HG02642 (cell line): Measurements from ENCODE around the gene FSD1.
"Not testable (repeated sequence)": the region's sequence is repeated elsewhere in the genome, so short reads cannot be mapped to it uniquely, and the experiment has no call there.

Experiments used
- ATAC-seq: cut with Tn5 transposase; IDR thresholded peaks from one replicate; pipeline ENCODE4 v1.9.1; 2021; ENCODE audit warnings: mild to moderate bottlenecking; ENCODE audit not compliant: unreplicated experiment, poor library complexity

FSD1 gene

DNA sequence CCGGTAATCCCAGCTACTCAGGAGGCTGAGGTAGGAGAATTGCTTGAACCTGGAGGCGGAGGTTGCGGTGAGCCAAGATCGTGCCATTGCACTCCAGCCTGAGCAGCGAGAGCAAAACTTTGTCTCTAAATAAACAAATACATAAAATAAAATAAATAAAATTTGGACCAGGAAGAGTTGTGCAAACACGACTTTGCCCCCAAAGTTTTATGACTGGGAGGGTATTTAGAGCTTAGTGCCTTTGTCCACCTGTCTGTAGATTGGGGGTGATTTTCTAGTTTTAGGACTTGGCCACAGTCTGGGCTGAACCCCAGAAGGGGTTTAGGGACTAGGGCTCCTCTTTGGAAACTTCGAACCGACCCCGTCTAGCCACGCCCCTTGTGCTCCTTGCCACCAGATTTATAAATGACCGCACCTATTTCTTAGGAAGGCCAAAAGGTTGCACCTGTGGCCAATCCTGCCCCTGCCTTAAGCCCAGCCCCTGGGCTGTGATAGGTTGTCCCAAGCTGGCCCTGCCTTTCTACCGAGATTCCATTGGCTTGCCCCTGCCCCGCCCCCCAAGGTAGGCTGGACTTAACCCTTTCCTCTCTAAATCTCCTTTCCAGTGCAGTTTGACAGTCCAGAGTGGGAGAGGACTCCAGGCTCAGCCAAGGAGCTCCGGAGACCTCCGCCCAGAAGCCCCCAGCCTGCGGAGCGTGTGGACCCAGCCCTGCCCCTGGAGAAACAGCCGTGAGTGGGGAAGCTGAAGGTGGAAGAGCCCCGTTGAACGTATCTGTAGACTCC is 20.0 kb upstream of the FSD1 start:
- no peak for ATAC-seq

DNA sequence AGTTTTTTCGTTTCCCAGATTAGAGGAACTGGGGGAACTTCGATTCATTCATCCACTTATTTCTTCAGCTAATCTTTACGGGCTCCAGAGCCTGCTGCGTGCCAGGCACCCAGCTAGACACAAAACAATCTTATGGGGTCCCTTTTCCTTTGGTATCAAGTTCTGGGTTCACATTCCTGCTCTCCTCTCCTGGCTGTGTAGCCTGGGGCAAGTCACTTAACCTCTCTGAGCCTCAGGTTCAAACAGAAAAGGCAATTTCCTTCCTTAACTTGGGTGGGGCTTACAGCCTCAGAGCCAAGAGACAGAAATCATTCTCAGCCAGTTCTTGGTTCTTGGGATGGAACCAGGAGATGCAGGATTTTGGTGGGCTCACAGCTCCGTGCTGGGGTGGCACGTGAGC is 19.4 kb upstream of the FSD1 start:
- ATAC-seq: no peak

DNA sequence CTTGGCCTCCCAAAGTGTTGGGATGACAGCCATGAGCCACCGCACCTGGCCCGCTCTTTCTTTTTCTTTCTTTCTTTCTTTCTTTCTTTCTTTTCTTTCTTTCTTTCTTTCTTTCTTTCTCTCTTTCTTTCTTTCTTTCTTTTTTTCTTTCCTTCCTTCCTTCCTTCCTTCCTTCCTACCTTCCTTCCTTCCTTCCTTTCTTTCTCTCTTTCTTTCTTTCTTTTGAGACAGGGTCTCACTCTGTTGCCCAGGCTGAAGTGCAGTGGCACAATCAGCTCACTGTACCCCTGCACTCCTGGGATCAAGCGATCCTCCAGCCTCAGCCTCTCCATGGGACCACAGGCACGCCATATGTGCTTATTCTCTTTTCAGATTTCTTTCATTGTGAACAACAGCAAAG is 18.3 kb upstream of the FSD1 start:
- ATAC-seq: not testable (repeated sequence)

DNA sequence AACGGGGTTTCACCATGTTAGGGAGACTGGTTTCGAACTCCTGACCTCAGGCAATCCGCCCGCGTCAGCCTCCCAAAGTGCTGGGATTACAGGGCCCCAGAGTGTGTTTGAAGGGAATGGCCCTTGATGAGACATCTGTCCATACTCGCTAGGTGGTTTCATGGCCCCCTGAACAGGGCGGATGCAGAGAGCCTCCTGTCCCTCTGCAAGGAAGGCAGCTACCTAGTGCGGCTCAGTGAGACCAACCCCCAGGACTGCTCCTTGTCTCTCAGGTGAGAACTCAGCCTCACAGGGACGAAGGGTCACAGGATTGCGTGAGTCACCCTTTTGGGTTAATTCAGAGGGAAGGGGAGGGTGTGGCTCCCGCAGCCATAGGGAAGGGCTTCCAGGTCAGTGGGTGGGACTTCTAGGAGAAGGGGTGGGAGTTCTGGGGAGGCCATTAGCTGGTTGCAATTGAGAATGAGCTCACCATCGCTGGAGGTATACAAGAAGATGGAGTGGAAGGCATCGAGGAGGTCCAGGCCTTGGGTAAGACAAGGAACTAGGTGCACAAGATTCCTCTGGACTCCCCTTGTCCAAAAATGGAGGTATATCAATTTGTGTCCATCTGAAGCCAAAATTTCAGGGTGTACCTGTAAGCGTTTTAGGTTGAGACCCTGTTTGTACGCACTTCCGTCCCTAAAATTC is 16.2 kb upstream of the FSD1 start:
- no peak for ATAC-seq

DNA sequence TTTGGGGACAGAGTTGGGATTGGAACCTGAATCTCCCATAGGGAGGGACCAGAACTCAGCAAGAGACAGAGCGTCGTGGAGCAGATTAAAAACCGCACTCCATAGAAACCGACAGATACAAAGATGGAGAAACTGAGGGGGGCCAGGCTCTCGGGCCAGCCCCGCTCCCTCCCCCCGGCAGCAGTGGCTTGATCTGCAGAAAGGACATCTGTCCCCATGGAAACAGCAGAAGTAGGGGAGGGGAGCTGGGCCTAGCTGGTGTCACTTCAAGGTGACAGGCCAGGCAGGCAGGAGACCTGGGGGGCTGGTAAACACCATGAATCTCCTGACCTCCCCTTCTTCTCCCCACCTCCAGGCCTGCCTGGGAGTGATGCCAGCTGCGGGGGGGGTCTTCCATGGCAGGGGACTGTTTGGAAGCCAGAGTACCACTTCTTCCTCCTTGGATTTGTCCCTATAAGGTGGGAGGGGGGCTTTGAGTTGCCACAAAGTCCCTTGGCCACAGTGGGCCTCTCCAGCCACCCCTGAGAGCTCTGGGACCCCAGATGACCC is 13.1 kb upstream of the FSD1 start:
- ATAC-seq: no peak

DNA sequence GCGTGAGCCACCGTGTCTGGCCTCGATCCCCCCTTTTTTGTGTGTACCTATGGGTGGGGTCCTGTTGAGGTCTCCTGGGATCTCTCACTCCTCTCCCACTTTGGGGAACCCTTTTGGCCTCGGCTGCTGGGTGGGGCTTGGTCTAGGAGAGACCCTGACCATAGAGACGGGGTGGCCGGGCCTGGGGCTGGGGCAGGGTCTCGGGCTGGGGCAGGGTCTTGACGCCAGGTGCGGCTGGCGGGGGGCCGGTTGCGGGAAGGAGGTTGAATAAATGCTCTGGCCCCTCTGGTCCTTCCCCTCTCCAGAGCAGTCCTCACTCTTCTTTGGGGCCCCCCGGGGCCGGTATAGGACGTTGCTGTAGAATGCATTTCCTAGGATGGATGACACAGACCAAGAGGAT is 11.9 kb upstream of the FSD1 start:
- ATAC-seq: no peak

DNA sequence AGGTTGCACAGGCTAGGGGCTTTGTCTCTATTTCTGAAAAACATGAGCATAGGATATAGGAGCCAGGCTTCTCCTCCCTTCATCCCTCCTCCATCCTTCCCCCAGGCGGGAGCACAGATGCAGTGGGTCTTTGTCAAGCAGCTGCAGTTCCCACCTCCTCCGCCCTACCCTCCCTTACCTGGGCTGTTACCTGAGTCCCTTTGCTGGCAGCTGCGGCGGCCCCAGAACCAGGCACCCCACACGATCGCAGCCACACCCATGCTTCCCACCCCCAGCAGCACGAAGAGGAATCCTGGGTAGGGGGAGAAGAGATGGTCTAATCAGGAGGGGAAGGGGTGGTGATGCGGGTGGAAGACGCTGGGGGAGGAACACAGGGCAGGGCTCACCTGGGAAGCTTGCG is 10.0 kb upstream of the FSD1 start:
- ATAC-seq: no peak

DNA sequence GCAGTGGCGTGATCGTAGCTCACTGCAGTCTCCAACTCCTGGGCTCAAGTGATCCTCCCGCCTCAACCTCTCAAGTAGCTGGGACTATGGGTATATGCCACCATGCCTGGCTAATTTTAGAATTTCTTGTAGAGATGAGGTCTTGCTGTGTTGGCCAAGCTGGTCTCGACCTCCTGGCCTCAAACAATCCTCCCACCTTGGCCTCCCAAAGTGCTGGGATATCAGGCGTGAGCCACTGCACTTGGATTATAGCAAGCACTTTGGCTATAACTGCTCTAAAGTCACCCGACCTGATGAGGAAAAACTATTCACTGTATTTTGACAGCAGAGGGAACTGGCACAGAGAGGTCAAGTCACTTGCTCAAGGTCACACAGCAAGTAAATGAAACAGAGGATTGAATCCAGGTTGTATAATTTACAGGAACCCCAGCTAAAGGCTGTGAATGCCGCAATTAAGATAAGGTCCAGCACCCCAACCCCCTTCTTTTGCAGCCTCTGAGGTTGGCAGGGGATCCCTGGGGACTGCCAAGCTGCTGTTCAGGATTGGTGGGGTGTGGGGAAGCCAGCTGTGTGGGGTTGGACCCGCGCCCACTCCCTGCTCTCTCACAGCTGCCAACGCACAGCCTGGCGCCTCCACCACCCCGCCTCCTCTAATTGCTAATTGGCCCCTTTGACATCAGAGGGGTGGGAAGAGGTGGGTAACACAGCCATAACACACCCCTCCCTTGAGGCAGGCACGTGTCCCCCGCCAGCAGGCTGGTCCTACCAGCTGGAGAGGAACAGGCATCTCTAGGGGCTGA is 8.2 kb upstream of the FSD1 start:
- ATAC-seq: no peak

DNA sequence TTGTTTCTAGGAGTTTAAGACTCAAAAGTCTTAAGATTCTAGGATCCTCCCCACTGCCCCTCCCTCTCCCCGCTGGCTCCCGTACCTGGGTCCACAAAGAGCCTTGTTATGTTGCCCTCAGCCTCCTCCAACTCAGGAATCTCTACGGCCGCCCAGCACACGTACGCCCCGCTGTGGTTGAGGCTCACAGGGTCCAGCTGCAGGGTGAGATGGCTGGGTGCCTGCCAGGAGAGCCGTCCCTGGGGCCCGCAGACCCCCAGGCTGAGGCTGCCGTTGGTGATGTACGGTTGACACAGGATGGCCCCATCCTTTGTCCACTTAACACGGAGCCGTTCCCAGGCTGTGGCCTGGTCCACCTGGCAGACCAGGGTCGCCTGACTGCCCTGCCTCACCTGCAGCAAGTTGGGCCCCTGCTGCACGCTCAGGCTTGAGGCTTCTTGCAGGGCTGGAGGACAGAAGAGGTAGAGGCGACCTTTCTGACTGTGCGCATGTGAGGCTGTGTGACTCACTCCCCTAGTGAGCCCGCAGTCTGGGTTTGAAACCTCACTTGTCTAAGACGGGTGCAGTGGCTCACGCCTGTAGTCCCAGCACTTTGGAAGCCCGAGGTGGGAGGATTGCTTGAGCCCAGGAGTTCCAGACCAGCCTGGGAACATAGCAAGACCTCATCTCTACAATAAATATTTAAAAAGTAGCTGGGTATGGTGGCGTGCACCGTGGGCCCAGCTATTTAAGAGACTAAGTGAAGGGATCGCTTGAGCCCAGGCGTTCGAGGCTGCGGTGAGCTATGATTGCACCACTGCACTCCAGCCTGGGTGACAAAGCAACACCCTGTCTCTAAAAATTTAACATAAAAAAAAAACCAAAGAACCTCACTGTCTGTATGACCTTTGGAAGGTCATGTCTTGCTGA is 6.2 kb upstream of the FSD1 start:
- ATAC-seq: no peak

DNA sequence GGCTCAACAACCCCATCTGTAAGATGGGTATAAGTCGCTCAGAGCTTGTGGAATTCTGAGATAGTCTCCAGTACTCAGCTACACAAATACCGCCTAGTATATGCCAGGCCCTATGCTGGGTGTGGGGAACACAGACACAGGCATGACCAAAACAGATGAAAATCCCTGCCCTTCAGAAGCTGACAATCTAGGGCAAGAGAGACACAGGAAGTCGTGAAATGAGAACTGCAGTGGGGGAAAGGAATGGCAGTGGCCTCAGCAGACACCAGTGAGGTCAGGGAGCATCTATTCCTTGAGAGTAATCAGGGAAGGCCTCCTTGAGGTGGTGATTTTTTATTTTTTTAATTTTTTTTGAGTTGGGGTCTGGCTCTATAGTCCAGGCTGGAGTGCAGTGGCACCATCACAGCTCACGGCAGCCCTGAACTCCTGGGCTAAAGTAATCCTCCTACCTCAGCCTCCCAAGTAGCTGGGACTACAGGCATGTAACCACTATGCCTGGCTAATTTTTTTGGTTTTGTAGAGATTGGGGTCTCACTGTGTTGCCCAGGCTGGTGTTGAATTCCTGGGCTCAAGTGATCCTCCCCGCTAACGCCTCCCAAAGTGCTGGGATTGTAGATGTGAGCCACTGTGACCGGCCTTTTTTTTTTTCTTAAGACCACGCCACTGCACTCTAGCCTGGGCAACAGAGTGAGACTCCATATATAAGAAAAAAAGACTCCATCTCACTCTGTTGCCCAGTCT is 5.4 kb upstream of the FSD1 start:
- no peak for ATAC-seq

DNA sequence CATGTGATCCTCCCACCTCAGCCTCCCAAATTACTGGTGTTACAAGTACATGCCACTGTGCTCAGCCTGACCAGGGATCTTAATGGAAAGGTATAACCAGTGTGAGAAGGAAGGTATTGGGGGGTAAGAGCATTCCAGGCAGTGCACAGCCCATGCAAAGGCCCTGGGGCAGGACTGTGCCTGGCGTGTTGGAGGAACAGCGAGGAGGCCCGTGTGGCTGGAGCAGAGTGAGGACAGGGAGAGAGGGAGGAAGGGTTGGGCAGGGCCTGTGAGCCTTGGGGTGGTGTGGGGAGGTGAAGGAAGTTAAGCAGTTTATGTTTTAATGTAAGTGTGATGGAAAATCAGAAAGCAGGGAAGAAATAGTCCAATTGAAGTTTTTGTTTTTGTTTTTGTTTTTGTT is 3.8 kb upstream of the FSD1 start:
- ATAC-seq: no peak

DNA sequence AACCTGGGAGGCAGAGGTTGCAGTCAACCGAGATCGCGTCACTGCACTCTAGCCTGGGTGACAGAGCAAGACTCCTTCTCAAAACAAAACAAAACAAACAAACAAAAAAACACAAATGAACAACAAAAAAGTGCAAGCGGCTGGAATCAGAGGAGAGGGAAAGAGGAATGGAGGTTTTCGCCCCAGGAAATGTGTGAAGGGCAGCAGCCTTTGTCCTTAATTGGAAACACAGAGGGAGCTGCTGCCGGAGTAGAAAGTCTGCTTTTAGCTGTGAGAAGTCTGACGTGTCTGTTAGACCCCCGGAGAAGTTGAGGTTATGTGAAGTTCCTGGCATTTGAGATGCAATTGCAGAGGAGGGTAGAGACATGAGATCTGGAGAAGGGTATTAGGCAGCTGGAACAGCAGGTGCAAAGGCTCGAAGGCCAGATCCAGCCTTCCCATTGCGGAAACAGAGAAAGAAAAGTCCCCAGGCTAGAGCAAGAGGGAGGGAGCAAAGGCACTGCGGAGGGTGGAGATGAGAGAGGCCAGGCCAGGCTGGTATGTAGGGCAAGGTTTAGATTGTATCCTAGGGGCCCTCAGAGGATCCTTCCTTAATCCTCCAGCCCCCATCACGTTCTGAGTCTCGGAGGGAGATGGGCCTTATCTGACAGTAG is 2.7 kb upstream of the FSD1 start:
- no peak for ATAC-seq

DNA sequence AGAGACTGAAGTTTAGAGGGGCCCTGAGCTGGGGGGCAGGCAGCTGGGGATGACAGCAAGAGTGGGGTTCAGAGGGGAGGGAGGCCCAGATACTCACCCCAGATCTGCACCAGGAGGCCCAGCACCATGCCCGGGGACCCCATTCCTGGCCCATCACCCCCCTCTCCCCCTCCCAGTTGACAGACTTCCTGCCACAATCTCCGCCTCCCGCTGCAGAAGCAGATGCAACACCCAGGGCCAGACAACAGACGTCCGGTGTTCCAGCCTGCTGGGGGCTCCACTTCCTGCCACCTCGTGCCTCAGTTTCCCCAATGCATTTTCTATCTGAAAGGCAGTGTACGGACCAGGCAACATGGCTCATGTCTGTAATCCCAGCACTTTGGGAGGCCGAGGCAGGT is 2.2 kb upstream of the FSD1 start, which contains the start of gene TMIGD2:
TSS of gene TMIGD2 (minus strand) at position 147 of the 398 bp plus-strand sequence. CDS start at position 143, 4 bp downstream.
- ATAC-seq: no peak

DNA sequence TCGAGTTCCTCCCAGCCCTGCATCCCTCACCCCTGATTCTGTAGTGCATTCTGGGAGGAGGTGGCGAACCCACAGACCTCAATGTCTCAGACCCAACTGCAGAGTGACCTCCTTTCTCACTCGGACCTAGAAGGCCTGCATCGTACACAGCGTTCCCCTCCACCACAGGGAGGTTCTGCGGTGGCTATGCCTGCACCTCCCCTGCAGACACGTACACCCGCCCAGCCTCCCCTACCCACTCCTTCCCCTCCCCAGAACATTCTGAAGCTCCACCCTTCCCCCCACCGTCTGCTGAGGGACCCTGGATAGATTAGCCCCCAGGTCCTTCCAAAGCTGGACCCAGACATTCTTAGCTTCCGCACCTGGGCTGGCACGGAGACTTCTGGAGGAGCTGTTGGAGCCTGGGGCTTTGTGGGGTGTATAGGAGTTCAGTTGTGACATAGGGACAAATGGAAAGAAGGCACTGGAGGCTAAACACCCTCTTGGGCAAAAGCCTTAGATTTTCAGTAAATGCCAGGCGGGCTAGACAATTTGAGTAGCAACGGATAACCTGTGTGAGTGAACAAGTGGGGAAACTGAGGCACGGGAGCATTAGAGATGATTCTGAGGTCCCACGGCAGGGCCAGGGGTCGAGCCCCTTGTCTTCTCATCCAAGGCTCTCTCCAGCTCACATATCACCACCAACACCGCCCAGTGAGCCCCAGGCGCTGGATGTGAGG is 420 bp upstream of the FSD1 start:
- no peak for ATAC-seq

DNA sequence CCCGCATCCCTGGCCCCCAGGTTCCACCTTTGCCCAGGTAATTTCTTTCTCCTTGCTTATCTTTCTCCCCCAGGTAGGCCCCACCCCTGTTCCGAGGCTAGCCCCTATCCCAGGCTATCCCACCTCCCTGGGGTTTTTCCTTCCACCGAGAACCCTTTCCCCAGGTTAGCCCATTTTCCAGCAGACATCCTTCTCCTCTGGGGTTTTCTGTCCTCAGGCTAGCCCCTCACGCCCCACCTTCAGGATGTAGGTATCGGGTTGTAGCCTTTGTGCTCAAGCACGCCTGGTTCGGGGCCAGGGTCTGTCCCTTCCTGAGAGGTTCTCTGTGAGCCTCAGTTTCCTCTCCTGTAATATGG is 837 bp downstream of the FSD1 start:
- ATAC-seq: no peak

DNA sequence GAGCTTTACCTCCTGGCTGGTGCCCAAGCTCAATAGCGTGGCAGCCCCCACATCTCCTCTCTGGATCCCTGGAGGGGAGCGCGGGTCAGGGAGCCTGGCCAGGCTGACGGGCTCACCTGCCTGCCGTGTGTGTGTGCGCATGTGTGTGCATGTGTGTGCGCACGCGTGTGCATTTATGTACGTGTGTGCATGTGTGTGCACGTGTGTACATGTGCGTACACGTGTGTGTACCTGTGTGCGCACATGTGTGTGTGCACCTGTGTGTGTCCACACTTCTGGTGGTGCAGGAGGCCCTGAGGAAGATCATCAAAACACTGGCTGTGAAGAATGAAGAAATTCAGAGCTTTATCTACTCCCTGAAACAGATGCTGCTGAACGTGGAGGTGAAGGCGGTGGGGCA is 1.3 kb downstream of the FSD1 start:
- ATAC-seq: no peak

DNA sequence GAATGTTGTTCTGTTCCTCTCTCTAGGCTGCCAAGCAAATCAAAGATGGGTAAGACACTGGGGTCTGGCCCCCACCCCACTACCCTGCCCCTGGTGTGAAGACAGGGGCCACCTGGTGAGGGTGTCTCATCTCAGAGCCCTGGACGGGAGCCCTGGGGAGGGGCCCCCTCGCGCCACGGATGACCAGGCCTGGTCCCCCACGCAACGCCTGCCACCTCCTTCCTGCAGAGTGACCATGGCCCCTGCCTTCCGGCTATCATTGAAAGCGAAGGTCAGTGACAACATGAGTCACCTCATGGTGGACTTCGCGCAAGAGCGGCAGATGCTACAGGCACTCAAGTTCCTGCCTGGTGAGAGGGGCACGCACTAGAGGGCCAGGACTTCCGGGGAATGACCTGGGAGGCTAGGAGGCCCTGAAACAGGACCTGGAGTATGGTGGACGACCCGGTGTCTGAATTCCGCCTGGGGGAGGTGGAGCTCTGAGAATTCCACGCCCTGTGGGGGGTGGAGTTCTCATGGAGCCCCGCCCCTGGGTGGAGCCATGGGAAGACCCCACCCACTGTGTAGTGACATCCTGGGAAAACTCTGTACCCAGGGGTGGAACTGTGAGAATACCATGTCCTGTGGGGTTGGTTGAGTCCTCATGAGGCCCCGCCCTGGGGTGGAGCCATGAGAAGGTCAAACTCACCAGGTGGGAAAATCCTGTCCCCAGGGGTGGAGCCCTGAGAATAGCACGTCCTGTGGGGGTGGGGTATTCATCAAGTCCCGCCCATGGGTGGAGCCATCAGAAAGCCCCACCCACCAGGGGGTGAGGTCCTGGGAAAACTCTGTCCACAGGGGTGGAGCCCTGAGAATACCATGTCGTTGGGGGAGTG is 6.1 kb downstream of the FSD1 start:
- no peak for ATAC-seq
